GM19372 (cell line): ENCODE data around the gene RTL5.

Experiments
- ATAC-seq: cut with Tn5 transposase; IDR thresholded peaks from one replicate; pipeline ENCODE4 v1.9.1; 2021; ENCODE audit warnings: mild to moderate bottlenecking, low read depth, moderate library complexity; ENCODE audit not compliant: unreplicated experiment

Gene RTL5

DNA sequence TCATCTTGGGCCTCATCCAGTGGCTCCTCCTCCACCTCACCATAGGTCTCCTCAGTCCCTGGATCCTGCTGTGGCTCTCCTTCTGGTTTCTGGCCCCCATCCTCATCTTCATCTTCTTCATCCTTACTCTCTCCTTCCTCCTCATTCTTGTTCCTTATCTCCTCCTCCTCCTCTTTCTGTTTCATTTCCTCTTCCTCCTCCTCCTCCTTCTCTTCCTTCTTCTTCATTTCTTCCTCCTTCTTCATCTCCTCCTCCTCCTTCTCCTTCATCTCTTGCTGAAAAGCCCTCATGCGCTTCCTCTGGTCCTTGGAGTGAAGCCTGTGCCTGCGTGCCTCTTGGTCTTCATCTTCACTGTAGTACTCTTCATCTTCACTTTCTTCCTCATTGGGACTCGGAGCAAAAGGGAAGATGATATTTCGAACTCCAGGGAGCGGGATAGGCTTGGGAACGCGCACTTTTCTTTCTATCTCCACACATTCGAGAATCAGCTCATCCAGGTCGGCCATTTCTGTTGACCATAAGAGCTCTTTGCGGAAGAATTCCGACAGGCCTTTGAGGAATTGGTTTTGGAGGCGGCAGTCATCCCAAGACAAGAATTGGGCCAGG lies 1.5 kb downstream of the RTL5 start:
- ATAC-seq: no peak

DNA sequence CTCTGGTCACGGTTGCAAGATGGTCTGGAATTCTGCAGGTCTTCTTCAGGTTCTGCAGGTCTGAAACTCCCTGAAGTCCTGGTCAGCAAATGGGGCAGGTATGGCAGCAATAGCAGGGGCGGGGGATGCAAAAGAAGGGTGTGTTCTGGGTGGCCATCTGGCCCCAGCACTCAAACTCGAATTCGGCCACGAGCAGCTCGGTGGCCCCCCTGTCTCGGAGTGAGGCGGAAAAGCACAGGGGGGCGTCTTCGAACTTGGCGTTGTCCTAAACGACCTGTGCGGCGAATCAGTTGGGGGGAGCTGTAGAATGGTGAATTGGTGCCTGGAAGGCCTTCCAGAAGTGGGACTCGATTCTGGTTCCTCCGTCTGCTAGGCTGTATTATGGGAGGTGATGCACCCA lies 2.1 kb downstream of the RTL5 start:
- ATAC-seq: no peak

DNA sequence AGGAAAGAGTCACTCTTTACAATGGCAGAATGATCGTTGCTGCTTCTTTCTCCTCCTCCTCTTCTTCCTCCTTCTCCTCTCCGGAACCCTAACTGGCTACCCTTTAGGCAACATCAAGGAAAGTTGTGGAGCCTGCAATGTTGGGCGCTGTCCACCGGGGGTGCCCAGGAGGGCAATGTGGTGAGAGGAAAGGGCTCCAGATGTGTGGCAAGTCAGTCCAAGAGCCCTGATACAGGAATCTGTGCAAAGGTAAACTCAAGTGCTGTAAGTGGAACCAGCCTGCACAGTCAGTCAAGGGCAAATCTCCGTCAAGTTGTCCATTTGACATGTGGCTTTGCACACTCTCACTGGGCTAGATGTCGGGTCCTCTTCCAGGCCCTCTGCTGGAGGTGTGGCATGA lies 2.8 kb downstream of the RTL5 start:
- no peak for ATAC-seq

DNA sequence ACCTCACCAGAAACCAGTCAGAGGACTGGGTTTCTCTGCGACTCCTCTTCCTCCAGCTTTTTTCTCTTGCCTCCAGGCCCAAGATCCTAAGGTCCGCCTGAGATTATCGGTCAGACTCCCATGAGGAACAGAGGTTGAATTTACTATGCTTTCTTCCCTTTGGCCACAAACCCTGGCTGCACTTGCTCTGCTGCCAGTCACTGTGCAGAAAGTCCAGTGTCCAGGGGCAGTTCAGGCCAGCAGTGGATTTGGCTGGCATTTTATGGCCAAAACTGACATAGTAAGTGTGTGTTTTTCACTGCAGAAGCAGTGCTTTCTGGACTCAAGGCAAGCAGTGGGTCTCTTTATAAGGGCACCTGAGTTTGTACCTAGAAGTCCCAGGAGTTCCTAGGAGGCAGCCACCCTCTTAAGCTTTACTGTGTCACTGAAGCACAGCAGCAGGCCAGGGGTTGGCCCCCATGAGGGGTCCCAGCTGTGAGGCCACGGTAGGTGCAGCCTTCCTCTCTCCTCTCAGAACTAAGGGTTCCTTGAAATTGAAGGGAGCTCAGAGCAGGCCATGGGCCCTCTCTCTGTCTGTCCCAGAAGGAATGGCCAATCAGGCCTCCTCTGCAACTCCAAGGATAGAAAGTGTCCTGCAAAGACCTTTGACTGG lies 3.4 kb downstream of the RTL5 start:
- no peak for ATAC-seq

DNA sequence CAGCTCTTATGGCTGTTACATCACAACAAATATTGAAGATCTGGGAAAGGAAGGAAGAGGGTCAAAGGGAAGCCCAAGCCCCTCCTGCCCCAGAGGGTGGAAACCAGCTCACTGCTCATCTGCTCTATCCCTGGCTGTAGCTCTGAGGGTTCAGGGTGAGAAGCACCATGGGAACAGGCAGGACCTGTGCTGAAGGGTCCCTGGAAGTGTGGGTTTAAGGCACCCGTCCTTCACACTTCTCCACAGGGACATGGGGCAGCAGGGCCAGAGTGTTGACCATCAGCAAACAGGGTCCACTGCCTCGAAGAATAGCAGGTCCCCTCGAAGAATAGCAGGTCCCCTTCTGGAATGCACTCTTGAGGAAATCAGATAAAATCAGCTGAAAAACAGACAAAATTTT lies 4.4 kb downstream of the RTL5 start:
- ATAC-seq: no peak

DNA sequence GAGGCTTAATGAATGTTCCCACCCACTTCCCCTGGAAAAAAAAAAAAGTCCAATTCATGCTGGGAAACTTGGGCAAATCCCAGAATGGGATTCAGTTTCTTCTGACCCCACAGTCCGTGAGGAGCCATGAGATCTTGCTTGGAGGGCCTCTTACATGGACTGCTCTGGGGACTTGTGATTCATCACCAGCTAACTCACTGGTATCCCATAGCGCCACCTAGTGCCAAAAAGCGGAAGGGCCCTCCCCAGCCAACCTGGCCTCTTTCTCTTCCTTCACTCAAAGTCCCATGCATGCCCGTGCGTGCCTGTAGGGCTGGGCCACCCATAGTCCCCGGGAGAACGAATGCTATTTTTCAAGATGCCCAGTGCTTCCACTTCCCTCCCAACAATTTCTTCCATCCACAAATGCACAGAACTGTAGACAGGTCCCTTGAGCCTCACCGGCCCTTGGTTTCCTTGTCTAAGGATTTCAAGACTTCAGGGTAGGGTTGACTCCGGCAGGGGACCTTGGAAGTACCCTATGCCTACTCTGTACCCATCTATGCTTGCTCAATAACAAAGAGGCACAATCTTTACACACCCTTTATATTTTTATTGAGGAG lies 5.1 kb downstream of the RTL5 start:
- peak; percentile 41 for ATAC-seq

DNA sequence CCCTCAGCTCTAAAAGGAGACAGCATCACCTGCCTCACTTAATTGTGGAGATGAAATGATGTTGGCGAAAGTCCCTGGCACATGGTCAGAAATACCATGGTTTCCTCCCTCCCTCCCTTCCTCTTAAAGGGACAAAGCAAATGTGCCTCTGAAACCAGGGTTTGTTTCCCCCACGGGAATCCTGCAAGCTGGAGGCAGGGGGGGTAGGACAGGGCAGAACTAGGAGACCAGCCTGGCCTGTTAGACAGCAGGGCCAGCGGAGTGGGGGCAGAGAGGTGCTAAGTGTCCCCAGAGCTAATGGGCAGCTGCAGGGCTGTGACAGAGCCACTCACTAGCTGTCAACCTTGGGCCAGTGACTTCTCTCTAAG lies 5.7 kb downstream of the RTL5 start:
- ATAC-seq: no peak

DNA sequence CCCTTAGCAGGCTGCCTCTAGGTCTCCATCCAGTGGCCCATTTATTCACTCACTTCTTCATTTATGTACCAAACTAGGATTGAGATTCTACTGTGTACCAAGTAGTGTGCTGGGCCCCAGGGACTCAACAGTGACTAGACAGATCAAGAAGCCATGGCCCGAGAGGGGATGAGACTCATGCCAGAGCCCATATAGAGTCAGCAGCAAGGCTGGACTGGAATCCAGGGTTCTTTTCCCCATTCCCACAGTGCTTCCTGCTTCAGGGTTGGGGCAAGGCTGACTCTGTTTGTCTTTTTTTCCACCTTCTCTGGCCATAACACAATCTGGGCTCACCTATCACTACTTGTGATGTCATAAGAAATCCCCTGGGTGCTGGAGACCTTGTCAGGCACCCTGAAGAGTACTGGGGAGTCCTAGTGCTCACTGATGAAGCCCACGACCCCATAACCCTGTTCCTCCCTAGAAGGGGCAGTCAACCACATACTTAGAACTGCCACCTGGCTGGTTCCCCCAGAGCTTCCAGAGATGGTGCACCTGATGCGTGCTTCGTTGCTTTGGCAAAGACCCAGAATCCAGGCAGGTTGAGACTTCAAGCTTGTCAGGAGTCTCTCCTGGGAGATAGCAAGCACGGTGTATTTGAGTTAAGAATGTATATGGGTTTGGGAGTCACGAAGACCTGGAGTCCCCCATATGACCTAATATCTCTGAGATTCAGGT lies 6.2 kb downstream of the RTL5 start:
- no peak for ATAC-seq

DNA sequence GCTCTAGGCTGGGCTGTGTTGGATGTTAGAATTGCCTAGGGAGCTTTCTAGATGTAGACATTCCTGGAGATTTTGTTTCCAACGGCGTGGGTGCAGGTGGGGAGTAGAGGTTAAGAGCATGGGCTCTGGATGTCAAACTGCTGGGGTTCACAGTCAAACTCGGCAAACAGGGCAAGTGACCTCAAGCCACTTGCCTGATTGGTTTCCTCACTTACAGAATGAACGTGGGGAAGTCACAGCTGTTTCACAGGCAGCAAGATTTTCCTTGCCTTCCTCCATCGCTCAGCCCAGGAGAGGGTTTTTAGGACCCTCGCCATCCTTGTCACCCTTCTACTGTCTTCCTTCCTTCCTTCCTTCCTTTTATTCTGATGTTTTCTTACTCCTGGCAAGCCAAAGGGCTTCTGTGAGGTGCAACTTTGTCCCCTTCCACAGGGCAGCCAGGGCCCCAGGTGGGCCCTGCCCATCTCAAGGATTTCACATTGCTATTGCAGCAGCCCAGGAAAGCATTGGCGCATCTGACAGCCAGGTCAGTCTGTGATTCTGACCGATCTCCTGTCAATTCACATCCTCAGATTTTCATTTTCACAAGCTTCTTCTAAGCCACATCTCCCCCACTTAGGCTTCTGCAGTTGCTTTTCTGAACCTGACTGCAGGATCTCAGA lies 7.0 kb downstream of the RTL5 start:
- ATAC-seq: no peak

DNA sequence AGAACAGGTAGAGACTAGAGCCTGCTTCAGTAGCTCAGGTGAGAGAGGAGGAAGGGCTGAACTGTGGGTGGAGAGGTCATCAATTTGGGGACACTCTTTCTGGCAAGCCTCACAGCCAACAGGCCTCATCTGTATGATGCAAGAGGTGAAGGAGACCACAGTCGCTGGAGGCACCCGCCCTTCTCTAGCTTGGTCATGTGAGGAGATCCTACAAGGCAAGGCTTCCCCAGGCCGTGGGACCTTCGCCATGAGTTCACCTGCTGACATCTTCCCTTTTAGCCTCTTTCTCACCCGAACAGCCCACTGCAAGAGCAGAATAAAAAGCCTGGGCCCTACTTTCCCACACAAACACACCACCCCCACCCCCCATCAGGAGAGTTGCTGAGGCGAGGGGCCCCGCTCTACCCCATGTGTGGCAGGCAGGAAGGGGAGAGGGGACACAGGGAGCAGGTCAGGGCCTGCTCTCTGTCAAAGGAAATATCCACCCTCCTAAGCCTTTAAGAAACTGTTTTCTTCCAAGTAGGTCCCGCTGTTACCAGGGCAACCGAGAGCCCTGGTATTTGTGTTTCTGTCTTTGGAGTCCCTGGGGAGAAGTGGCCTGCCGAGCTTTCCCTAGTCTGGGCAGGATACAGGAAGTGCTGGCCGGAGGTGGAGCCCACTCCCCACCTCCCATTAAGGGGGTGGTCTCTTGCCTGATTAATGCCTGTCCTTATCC lies 8.1 kb downstream of the RTL5 start:
- no peak for ATAC-seq

DNA sequence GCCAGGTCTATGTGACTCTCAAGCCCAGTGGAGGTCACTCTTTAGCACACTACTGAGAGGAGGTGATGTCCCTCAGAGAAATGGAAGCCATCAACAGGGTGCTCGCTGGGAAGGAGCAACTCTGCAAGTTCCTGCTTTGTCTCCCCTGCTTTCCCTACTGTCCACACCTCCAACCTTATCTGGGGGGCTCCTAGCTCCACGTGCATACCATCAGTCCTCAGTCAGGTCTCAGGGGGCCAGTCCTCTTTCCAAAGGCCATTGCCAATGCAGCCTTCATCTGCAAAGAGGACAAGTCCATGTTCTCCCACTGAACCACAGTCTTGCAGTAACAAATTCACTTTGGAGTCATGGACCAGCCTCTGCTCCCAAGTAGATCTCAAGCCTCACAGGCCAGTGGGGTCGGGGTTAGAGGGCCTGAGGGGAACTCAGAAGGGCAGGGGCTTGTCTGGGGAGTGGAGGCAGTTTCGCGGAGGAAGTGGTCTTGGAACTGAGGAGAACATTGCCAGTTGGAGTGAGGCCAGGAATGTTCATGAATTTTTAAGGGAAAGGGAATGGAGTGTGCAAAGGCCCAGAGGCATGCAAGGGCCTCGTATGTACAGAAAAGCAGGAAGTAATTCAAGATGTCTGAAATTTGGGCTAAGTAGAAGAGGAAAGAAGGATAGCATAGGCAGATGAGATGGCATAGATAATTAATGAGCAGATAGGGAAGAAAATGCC lies 8.9 kb downstream of the RTL5 start:
- no peak for ATAC-seq

DNA sequence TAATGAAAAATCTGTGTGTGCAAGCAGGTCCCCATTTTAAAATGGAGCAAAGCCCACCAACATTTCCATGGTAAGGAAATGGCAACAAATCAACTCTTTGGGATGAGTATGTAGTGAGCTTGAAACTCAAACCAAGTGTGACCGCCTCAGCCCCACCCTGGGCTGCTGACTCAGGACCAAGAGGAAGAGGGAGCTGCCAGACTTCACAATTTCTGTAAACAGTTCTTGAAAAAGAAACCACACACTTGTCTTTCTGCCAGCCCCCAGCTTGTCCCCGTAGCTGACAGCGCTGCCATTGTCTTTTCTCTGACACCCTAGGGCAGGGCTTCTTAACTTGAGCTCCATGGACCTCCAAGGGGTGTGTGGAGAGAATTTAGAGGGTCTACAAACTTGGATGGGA lies 10.3 kb downstream of the RTL5 start:
- no peak for ATAC-seq

DNA sequence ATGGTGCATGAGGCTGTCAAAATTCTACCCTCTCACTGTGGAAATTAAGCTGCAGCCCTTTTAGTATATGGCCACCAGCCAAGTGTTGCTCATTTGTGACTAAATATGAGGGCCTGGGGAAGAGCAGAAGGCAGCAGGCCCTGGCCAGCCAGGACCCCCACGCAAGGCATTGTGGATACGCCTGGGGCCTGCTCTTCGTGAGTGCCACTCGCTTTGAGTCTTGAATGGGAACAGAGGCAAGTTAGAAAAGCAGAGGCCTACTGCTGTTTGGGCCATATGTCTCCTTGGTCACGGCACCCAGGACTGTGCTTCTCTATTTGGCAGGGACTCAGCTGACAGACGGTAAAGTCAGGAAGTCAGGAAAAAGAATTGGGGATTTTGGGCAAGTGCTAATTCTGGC lies 10.9 kb downstream of the RTL5 start:
- ATAC-seq: no peak

DNA sequence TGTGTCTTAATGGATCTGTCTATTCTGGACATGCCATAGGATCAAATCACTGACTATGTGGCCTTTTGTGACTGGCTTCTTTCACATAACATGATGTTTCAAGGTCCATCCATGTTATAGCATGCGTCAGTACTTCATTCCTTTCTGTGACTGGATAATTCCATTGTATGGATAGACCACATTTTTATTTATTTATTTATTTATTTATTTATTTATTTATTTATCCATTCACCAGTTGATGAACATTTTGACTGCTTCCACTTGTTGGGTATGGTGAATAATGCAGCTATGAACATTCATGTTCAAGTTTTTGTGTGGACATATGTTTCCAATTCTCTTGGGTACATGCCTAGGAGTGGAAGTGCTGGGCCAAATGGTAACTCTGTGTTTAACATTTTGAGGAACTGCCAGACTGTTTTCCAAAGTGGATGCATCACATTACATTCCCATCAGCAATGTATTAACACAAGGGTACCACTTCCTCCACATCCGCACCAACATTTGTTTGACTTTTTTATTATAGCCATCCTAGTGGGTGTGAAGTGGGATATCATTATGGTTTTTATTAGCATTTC lies 14.0 kb downstream of the RTL5 start:
- ATAC-seq: no peak

DNA sequence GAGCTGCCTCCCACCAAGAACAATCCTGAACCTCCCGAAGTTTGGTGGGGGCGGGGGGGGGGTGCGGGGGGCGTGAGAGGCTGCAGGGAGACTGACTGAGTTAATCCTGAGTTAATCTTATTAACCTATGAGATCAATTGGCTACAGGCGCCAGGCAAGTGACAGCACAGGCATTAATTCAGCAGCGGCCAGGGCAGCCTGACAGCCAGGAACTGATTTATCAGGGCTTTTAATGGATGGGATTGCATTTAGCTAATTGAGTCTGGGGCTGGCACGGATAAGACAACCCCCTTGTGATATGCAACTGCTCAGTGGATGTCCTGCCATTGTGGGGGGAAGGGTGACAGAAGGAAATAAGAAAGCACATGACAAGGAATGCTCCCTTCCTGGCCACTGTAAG lies 16.3 kb downstream of the RTL5 start:
- no peak for ATAC-seq

DNA sequence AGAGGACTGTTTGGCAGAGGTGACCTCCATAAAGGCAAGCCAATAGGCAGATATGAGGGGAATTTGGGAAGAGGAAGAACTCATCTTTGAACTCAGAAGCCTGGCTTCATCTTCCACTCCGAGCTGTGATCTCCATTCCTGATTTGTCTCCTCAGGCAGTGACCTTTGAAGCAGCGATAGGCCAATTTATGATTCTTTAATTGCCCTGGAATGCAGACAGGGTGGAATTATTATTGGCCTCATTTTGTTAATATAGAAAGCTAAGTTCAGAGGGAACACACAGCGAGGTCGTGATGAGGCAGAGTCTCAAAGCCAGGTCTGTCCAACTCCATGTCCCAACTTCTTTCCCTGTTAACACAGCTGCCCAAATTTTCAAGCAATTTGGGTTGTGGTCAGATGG lies 16.9 kb downstream of the RTL5 start:
- ATAC-seq: no peak

DNA sequence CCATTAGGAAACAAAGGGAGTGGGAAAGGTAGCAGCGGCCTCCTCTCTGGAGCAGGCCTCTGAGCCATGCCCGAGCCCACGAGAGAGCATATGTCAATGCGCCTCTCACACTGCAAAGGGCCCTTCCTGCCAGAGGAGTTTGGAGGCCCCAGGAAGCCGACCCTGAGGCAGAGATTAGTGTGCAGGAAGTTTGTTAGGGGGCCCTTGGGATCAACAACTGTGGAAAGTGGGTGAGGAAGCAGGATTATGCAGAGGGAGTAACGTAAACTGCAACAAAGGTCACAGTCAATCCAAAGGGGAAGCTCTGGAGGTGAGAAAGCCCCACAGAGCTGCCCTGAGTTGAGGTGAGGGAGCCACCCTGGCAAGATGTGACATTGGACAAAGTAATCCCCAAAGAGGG lies 17.4 kb downstream of the RTL5 start:
- ATAC-seq: no peak

DNA sequence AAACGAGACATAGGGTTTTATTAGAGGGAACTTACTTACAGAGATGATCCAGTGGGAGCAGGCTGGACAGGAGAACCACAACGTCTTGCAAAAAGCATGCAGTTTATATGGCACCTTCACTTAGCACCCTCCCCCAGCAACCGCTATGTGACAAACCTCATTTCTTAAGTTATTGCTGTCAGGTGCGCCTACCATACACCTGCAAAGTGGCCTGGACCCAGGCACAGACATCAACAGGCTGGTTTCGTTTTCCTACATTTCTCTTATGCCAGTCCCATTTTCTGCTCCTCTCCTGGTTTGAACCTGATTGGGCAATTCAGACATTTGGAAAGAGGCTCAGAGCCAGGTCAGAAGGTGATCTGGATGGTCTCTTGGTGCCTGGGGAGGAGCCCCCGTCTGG lies 18.3 kb downstream of the RTL5 start:
- ATAC-seq: no peak

DNA sequence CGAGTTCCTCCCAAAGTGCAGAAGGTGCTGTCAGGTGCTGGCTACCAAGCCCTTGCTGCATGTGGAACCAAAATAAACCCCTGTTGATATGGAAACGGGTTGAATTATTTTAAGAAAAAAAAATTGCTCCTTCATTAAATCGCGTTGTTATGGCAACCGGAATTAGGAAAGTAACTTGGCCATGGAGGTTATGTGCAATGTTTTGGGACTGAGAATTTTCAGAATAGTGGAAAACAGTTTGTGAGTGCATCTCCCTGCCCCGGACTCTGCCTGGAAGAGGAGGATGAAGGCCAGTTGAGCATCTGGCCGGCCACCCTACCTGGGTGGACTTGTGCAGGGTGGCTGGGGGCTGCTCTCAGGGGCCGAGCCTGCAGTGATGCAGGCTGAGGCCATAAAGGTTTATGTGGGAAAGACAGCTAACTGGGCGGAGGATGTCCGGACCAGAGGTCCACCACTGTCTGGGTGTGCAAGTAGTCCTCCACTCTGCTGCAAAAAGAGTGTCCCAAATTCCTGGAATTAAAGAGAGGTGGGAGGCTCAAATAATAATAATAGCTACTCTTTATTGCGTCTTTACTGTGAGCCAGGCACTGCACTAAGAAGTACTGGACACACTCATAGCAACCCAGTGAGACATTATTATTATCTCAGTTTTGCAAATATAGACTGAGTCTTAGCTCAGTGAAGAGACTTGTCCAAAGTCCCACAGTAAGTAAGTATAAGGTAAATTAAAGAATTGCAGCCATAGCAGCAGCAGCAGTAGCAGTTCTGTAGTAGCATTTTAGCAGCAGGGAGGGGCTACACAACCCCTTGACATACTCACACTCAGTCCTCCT lies 20.6 kb downstream of the RTL5 start:
- no peak for ATAC-seq
